ENCODE measurements around the gene ATP1A3.

- TF ChIP-seq TCF12 (IDR thresholded peaks at IDR 0.05) (no peak), CTCF (IDR thresholded peaks at IDR 0.05) (no peak), YY1 (IDR thresholded peaks at IDR 0.05; ENCODE audit: low read depth) (no peak), ELF1 (IDR thresholded peaks at IDR 0.05) (no peak), MAX (IDR thresholded peaks at IDR 0.05; ENCODE audit: low read depth) (no peak), TAF1 (IDR thresholded peaks at IDR 0.05; ENCODE audit: borderline replicate concordance, low read depth, low read length) (no peak), POLR2AphosphoS5 (IDR thresholded peaks at IDR 0.05; ENCODE audit: low read depth, low read length) (no peak), REST (IDR thresholded peaks at IDR 0.05; ENCODE audit: low read depth, low read length) (no peak), JUND (IDR thresholded peaks at IDR 0.05) (no peak)
These were observed 9.7 kb upstream of the ATP1A3 start for GRCh38 chr19:42003506-42004294.

Measured in SK-N-SH (cell line).